ENCODE measurements around the gene PPP3CA.

Gene PPP3CA

DNA sequence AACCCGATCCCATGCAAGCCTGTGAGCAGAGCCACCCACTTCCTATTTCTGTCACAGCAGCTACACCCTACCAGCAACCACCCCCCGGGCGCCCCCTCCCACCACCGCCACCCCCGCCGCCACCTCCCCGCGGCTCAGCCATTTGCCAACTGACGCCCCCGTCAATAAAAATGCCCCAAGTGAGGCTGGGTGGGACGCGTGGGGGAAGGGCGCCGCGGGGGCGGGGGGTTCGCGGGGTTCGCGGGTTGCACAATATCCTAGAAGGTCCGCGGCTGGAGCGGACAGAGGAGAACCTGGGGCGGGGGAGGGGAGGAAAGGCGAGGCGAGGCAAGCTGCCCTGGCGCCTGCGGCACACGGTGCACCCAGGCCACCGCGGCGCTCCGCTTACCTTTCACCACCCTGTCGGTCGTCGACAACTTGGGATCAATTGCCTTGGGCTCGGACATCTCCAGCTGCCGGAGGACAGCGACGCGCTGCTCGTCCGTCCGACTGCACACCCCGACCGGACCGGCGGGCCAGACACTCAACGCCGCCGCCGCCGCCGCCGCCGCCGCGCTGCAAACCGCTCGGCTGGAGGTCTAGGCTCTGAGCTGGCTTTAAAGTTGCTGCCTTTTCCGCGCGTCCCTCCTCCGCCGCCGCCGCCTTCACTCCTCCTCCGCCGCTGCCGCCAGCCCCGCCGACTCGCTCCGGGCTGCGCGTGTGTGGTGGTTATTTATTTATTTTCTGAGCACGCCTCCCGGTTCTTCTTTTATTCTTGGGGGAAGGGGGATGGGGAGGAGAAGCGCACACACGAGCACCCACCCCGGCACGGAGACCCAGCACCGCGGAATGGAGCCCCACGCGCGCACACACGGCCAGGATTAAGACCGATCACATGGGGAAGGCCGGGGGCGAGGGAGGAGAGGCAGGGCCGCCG, 717 bp downstream of the PPP3CA start:
- H3K4me3 ChIP-seq (replicated peaks; ENCODE audit: low read depth, low read length): peak overlapping the region; percentile 79
- peak; percentile 74 for DNase-seq (ENCODE audit: low read depth)
- TF ChIP-seq, protein P1, sequence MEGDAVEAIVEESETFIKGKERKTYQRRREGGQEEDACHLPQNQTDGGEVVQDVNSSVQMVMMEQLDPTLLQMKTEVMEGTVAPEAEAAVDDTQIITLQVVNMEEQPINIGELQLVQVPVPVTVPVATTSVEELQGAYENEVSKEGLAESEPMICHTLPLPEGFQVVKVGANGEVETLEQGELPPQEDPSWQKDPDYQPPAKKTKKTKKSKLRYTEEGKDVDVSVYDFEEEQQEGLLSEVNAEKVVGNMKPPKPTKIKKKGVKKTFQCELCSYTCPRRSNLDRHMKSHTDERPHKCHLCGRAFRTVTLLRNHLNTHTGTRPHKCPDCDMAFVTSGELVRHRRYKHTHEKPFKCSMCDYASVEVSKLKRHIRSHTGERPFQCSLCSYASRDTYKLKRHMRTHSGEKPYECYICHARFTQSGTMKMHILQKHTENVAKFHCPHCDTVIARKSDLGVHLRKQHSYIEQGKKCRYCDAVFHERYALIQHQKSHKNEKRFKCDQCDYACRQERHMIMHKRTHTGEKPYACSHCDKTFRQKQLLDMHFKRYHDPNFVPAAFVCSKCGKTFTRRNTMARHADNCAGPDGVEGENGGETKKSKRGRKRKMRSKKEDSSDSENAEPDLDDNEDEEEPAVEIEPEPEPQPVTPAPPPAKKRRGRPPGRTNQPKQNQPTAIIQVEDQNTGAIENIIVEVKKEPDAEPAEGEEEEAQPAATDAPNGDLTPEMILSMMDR (IDR thresholded peaks at IDR 0.05; ENCODE audit: low read length, missing control alignments): no peak

DNA sequence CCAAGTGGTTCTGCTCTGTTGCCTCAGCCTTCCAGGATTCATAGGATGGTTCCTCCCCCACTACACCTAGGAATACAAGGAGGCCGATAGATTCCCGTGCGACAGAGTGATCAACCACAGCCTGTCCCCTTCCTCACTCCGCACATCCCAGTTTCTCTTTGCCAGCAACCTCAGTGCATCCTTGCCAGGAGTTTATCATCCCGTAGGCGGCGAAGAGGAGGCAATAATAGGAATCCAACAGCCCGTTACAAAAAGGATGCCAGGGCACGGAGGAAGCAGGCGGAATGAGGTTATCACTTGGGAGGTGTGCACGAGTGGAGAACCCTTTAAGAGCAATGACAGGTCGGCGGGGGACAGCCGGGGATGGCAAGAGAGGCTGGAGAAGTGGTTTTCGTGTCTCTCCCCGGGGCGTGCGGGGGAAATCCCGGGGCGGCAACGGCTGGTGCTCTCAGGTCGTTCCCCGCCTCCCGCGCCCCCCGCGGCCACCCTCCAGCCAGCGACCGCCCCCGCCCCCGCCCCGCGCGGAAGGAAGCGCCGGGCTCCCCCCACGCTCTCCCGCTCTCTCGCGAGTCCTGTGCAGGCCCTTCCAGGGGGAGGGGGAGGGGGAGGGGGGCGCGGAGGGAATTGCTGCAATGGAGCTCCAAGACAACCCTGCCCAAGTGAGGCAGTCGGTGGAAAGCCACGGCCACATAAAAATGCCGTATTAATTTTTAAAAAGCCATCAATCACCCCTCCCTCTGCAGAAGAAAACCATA, 1.6 kb downstream of the PPP3CA start:
- DNase-seq (ENCODE audit: low read depth): peak; percentile 55
- TF ChIP-seq, protein P1 (IDR thresholded peaks at IDR 0.05; ENCODE audit: low read length, missing control alignments): peak; percentile 3
- peak overlapping the region; percentile 79 for H3K4me3 ChIP-seq (replicated peaks; ENCODE audit: low read depth, low read length)

DNA sequence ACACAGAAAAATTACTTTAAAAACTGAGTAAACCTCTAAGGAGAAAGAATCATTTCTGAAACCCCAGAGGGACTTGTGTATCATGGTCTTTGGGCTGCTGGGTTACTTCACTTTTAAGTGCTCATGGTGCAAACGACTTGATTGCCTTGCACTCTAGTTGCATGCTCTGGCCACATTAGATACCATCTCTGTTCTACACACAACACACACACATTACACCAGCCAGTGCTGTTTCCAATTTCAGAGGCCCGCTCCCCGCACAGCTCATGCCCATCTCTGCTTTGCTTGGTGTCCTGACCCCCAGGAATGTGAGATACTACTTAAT, 2.1 kb downstream of the PPP3CA start:
- TF ChIP-seq, protein P1 (IDR thresholded peaks at IDR 0.05; ENCODE audit: low read length, missing control alignments): no peak
- H3K4me3 ChIP-seq (replicated peaks; ENCODE audit: low read depth, low read length): peak overlapping the region; percentile 79
- no peak for DNase-seq (ENCODE audit: low read depth)

DNA sequence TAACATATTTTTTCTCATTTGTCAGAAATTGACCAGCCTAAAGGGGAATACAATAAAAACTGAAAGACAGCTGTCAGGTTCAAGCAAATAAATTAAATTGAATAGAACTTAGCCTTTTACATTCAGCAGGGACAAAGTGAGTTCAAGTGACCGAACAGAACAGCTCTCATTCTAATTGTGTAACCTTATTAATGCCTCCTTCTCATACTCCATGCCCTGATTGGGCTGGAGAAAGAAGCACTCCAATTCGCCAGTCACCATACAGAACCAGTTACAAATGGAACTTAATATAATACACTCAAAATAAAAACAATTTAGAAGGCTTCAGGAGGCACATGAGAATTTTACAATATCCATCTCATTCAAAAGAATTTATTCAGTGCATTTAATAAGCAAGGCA, 8.0 kb downstream of the PPP3CA start:
- no peak overlapping the region for H3K4me3 ChIP-seq (replicated peaks; ENCODE audit: low read depth, low read length)
- DNase-seq (ENCODE audit: low read depth): no peak
- TF ChIP-seq, protein P1 (IDR thresholded peaks at IDR 0.05; ENCODE audit: low read length, missing control alignments): no peak

DNA sequence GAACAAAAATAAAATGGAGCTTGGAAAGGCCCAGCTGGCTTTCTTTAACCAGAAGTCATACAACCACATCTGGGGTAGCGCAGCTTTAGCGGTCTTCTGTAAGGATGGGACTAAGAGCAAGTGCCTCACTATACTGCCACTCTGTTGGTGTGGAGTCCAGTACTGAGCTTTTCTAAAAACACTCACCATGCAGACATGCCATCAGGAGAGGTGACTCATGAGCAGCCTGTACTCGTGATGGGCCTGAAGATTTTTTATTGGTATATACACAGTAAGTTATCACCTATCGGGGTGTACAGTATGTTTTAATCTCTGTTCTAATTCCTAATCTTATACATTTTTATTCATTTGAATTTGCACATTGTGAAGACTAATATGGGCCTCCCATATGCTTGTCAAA, 9.6 kb downstream of the PPP3CA start:
- peak; percentile 48 for DNase-seq (ENCODE audit: low read depth)
- no peak overlapping the region for H3K4me3 ChIP-seq (replicated peaks; ENCODE audit: low read depth, low read length)
- TF ChIP-seq, protein P1 (IDR thresholded peaks at IDR 0.05; ENCODE audit: low read length, missing control alignments): no peak

DNA sequence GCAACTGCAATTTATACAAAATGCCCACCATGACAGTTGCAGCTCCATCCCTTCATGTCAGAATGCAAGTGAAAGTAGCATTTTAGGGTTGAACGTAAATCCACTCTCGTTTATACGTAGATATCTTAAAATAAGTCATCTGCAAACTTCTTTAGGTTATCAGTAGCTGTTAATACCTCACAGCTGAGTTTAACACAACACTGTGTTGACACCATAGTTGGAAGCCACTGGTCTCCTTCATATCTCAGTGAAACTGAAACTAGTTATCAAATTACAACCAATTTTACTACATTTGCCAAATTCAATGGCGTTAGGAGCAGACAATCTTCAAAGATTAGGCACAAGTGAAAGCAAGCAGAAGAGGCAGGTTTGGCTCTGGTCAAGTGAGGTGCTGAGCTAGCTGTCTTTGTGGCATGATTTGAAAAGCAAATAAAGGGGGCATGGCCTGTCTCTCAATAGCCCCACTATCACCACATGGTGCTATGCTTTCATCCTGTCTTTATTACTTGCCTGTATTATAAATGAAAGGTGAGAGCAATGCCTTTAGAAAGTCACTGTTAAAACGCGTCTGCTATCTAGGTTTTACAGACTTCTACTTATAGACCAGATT, 12.3 kb downstream of the PPP3CA start:
- H3K4me3 ChIP-seq (replicated peaks; ENCODE audit: low read depth, low read length): no peak overlapping the region
- TF ChIP-seq, protein P1 (IDR thresholded peaks at IDR 0.05; ENCODE audit: low read length, missing control alignments): no peak
- DNase-seq (ENCODE audit: low read depth): no peak

Measured in fibroblast of pulmonary artery (primary cell).